HG03460 (cell line): Measurements from ENCODE around the gene REC114.
"Not testable (repeated sequence)": the region's sequence is repeated elsewhere in the genome, so short reads cannot be mapped to it uniquely, and the experiment has no call there.

Experiments
- ATAC-seq: cut with Tn5 transposase; IDR thresholded peaks from one replicate; pipeline ENCODE4 v1.9.1; 2021; ENCODE audit not compliant: unreplicated experiment

The REC114 gene

GRCh38 chr15:73454096-73454495, 11.1 kb downstream of the REC114 start:
- ATAC-seq: no peak

GRCh38 chr15:73455876-73456275, 12.9 kb downstream of the REC114 start:
- ATAC-seq: no peak

- ATAC-seq: no peak
Measured at GRCh38 chr15:73457334-73457733, 14.4 kb downstream of the REC114 start.

GRCh38 chr15:73460662-73461061, 17.7 kb downstream of the REC114 start:
- no peak for ATAC-seq

GRCh38 chr15:73464602-73465001, 21.6 kb downstream of the REC114 start:
- no peak for ATAC-seq

GRCh38 chr15:73467758-73468157, 24.8 kb downstream of the REC114 start:
- ATAC-seq: no peak

GRCh38 chr15:73474785-73475184, 31.8 kb downstream of the REC114 start:
- no peak for ATAC-seq

- ATAC-seq: no peak
Measured at GRCh38 chr15:73476704-73477216, 33.8 kb downstream of the REC114 start.

- no peak for ATAC-seq
Measured at GRCh38 chr15:73480050-73480449, 37.1 kb downstream of the REC114 start.

- no peak for ATAC-seq
Measured at GRCh38 chr15:73482166-73482565, 39.2 kb downstream of the REC114 start.

GRCh38 chr15:73483053-73483452, 40.1 kb downstream of the REC114 start:
- ATAC-seq: no peak

- no peak for ATAC-seq
Measured at GRCh38 chr15:73485372-73485771, 42.4 kb downstream of the REC114 start.

GRCh38 chr15:73485885-73486284, 42.9 kb downstream of the REC114 start:
- ATAC-seq: not testable (repeated sequence)

GRCh38 chr15:73488698-73489097, 45.7 kb downstream of the REC114 start:
- no peak for ATAC-seq

- ATAC-seq: no peak
Measured at GRCh38 chr15:73493922-73494321, 51.0 kb downstream of the REC114 start.

GRCh38 chr15:73495181-73495580, 52.2 kb downstream of the REC114 start:
- ATAC-seq: no peak

- ATAC-seq: no peak
Measured at GRCh38 chr15:73500696-73501095, 57.7 kb downstream of the REC114 start.

- no peak for ATAC-seq
Measured at GRCh38 chr15:73504885-73505284, 61.9 kb downstream of the REC114 start.

GRCh38 chr15:73515527-73515926, 72.6 kb downstream of the REC114 start:
- no peak for ATAC-seq

GRCh38 chr15:73517566-73517965, 74.6 kb downstream of the REC114 start:
- no peak for ATAC-seq

GRCh38 chr15:73518180-73518862, 75.4 kb downstream of the REC114 start:
- no peak for ATAC-seq

GRCh38 chr15:73518876-73519733, 76.1 kb downstream of the REC114 start:
- no peak for ATAC-seq
